GM21367 (cell line): ENCODE measurements around the gene SLC26A11.
A peak's percentile ranks its signal among the peaks of the same experiment; 100 is the strongest.
"Not testable (repeated sequence)": the region's sequence is repeated elsewhere in the genome, so short reads cannot be mapped to it uniquely, and the experiment has no call there.

Source experiments
- ATAC-seq: cut with Tn5 transposase; IDR thresholded peaks from one replicate; pipeline ENCODE4 v1.9.1; 2021; ENCODE audit not compliant: unreplicated experiment

Gene SLC26A11

DNA sequence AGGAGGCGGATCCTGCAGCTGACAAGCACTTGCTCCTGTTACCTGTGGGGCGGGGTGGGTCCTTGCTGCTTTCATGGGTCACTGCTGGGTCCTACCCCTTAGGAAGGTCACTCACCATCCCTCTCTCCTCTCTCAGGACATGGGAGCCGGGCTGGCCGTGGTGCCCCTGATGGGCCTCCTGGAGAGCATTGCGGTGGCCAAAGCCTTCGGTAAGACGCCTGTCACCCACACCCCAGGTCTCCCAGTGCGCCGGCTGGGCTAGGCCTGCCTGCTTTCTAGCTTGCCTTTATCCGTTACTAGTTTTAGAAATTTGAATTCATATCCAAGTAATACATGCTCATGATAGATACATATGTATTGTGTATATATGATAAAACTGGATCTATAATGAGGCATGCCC is 17.2 kb downstream of the SLC26A11 start:
- no peak for ATAC-seq

DNA sequence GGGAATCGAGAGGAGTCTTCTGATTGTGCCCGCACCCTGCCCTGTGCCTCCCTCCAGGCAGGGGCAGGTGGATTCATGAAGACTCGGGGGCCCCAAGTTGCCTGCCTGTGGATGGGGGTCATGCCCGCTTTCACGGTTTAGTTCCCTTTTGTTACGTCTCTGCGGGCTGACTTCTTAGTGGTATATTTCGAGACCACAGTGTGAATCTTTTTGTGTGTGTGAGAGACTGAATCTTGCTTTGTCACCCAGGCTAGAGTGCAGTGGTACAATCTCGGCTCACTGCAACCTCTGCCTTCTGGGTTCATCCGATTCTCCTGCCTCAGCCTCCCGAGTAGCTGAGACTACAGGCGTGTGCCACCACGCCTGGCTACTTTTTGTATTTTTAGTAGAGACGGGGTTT is 22.3 kb downstream of the SLC26A11 start:
- no peak for ATAC-seq

DNA sequence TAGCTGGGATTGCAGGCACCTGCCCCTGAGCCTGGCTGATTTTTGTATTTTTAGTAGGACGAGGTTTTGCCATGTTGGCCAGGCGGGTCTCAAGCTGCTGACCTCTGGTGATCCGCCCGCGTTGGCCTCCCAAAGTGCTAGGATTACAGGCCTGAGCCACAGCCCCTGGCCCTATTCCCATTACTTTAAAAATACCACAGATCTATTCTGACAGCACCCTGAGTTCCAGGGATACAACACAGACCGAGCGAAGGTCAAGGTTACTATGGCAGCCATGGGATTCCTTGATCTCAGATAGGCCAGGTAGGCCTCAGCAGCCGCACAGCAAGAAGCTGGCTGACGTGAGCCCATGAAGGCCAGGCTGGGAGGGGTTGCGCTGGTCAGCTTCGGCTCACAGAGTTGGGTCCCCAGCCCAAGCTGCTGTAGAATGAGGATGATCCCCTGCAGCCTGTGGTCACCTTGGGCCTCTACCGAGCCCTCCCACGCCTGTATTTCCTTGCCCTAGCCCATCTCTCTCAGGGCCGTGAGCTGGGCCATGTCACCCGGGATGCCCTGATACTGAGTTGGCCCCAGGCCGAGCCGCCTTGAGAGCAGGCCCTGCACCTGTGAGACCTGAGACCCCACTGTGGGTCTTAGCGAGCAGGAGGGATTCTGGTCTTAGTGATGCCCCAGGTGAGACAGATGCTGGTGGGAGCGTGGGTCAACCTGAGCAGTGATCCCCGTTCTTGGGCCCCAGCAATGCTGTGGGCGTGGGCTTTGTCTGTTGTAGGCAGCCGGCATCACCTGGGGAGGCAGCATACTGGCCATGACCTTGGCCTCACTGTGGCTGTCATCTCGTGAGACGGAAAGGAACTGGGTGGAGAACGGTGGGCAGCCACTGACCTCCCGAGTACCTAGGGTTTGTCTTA is 23.6 kb downstream of the SLC26A11 start:
- no peak for ATAC-seq

DNA sequence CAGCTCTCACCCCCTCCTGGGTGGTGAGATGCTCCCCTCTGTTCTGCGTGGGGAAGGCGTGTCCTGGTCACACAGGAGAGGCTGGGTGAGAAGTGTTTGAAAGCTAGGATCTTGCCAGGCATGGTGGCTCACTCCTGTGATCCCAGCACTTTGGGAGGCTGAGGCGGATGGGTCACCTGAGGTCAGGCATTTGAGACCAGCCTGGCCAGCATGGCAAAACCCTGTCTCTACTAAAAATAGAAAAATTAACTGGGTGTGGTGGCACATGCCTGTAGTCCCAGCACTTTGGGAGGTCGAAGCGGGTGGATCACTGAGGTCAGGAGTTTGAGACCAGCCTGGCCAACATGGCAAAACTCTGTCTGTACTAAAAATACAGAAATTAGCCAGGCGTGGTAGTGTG is 24.2 kb downstream of the SLC26A11 start:
- not testable (repeated sequence) for ATAC-seq

- no peak for ATAC-seq
Observed at GRCh38 chr17:80244871-80245509, 24.8 kb downstream of the SLC26A11 start.

DNA sequence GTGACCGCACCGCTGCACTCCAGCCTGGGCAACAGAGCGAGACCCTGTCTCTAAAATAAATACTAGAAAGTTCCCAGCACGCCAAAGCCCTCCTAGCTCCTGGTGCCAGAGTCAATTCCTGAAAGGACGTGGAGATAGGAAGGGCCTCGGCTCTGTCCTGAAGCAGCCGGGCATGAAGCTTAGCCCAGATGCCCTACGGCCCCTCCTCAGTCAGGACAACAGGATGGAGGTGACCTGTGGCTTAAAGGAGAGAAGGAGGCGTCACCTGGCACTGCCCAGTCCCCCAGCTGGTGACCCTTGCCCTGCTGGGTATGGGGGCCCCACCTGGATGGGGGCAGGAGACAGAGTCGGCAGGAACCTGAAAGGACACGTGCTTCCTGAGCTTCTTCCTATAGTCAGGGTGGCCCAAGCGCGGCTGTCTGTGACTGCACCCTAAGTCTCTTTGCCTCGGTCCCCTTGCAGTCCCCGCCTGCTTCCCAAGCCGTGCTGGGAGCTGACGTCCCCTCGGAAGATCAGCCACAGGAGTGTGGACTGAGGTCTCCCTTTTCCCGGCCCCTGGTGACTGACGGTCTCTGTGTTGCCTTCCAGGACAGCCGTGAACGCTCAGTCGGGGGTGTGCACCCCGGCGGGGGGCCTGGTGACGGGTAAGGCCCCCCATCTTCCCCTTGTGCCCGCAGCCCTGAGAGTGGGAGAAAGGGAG is 25.5 kb downstream of the SLC26A11 start:
- no peak for ATAC-seq

DNA sequence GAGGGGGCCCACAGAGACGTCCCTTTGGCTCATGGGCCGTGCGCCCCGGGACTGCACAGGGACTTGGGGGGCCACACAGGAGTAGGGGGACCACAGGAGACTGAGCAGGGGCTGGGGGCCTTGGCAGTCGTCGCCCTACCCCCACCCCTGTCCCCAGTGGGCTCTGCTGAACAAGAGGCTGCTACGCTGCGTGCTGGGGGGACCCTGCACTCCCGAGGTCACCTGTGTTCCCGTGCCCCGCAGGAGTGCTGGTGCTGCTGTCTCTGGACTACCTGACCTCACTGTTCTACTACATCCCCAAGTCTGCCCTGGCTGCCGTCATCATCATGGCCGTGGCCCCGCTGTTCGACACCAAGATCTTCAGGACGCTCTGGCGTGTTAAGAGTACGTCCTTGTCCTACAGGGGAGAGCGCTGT is 26.0 kb downstream of the SLC26A11 start:
- ATAC-seq: no peak

DNA sequence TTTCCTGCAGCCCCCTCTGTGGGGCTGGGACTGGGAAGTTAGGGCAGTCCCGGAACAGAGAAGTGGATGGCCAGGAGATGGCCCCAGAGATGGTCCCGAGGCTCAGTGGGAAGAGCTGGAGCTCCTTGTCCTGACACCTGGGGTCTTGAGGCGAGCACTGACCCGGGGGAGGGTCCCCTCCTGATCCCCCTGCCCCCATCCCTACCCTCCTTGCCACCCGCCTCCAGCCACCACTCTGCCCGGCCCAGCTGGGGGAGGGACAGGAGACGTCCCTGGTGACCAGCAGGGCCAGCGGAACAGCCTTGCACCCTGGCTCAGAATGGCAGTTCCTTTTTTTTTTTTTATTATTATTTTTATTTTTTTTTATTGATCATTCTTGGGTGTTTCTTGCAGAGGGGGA is 26.5 kb downstream of the SLC26A11 start:
- no peak for ATAC-seq

- ATAC-seq: no peak
Observed at GRCh38 chr17:80247561-80247960, 27.3 kb downstream of the SLC26A11 start.

DNA sequence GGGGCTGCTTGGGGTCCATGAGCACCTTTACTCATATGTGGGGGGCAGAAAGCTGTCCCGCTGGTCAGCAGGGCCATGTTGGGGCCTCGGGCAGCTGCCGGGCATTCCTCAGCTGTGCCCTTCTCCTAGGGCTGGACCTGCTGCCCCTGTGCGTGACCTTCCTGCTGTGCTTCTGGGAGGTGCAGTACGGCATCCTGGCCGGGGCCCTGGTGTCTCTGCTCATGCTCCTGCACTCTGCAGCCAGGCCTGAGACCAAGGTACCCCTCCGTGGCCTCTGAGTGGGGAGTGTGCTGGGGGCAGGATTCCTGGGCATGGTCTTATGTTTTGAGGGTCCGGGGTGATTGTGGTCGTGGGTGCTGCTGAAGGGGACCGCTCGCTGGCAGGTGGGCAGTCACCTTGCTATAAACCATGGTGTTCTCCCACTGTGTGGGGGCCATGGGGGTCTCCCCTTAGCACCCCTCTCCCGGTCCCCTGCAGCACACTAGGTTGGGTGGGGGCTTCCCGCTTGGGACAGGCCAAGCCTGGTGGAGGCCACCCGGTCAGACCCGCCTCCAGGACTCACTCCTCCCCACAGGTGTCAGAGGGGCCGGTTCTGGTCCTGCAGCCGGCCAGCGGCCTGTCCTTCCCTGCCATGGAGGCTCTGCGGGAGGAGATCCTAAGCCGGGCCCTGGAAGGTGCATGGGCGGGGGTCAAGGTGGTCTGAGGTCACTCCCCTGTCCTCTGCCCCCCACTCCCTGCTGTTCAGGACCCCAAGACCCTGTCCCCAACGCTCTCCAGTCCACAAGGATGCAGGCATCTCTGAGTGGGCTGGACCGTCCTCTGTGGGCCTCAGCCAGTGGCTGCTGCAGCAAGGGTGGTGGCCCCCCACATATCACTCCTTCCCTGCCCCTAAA is 28.0 kb downstream of the SLC26A11 start:
- no peak for ATAC-seq

DNA sequence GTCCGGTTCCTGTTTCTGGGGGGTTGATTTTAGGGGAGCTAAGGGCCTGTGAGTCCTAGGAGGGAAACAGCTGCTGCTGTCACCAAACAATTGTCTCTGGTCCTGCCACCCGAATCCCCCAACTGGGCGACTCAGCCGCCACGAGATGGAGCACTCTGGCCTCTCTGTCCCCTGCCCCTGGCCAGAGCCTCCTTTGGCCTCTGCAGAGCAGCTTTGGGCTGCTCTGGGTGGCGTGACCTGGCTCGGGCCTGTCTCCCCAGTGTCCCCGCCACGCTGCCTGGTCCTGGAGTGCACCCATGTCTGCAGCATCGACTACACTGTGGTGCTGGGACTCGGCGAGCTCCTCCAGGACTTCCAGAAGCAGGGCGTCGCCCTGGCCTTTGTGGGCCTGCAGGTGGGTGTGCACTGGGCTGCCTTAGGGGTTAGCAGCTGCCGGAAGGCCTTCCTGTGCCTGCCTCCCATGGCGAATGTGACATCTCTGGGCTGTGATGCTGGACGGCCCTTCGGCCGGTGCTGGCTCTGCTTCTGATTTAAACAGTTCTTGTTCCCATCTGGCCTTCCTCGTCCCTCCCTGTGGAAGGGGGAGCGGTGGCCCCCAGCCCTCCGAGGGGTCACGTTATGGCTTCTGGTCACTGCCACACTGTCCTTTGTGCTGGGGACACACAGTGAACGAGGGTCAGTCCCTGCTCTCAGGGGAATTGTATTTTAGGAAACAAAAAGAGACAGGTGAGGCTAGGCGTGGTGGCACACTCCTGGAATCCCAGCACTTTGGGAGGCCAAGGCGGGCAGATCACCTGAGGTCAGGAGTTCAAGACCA is 28.9 kb downstream of the SLC26A11 start:
- no peak for ATAC-seq

DNA sequence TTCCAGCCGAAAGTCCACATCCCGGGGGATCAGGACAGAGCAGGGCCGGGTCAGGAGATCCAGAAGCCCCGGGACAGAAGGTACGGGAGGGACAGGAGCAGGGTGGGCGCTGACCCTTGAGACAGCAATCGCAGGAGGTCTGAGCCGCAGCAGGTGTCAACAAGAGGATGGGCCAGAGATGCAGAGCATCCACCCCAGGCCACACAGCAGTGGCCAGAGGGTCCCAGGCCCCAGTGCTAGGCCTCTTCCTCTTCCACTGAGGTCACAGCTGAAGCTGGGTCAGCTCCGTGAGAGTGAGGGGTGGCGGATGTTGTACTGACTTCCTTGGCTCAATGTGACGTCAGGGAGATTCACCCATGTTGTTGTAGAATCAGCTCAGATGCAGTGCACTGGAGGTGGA is 31.7 kb downstream of the SLC26A11 start:
- ATAC-seq: no peak

GRCh38 chr17:80252871-80253270 is 32.6 kb downstream of the SLC26A11 start:
- ATAC-seq: no peak

GRCh38 chr17:80253631-80254395 is 33.6 kb downstream of the SLC26A11 start:
- ATAC-seq: no peak

DNA sequence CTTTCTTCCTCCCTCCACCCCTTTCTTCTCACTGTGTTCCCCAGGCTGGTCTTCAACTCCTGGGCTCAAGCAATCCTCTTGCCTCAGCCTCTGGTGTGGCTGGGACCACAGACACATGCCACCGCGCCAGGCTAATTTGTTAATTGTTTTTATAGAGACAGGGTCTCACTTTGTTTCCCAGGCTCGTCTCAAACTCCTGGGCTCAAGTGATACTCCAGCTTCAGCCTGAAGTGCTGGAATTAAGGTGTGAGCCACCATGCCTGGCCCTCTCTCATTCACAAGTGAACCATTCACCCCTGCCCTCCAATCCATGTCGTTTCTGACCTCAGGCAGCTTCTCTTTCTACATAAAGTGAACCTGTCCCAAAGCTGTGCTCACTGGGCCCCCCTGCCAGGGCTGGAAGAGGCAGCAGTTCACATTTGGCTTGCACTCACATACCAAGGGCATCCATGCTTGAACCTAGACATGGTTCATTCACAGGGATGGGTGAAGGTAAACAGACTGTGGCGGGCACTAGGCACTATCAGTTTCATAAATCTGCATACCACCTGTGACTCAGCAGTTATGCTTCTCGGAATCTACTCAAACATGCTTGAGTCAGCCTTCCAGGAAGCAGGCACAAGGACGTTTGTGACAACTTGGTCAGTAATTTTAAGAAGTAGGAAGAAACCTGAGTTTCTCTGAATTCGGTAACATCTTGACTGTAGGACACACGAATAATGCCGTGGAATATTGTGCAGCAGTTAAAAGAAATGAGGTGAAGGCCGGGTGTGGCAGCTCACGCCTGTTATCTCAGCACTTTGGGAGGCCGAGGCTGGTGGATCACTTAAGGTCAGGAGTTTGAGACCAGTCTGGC is 34.4 kb downstream of the SLC26A11 start:
- peak; percentile 54 for ATAC-seq

GRCh38 chr17:80256034-80256350 is 35.8 kb downstream of the SLC26A11 start:
- ATAC-seq: no peak

DNA sequence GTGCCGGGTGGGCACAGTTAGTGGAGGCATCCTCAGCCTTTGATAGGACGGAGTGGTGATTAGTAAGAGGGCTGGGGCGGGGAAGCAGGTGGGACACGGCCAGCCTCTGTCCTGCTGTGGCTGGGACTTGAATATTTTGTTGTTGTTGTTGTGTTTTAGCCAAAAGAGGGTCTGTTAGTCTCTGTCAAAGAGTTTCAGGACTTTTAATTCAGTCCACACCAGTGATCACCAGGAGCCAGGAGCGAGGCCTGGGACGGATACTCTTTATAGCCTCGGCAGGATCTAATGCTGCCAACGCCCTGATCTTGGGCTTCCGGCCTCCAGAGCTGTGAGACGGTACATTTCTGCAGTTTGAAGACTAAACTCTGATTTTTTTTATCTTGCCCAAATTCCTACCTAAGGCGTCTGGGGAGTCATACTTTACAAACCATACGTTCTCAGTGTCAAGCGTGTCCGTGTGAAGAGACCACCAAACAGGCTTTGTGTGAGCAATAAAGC is 37.5 kb downstream of the SLC26A11 start:
- ATAC-seq: no peak

GRCh38 chr17:80258296-80258695 is 38.1 kb downstream of the SLC26A11 start:
- ATAC-seq: not testable (repeated sequence)
